Right lobe of liver (tissue), 4 donors: ENCODE data around the gene CR2.

Experiments used
- CTCF ChIP-seq, 4 donors: fragments of 200-600 bp in 3 of 4; fragments of 450-650 bp in 1 of 4; IDR thresholded peaks; one replicate each; pipeline versions ENCODE4 v1.5.1 to v1.8.0; 2016 to 2022; ENCODE audit warnings: antibody characterized with exemption in 4 of 4, mild to moderate bottlenecking in 2 of 4
- POLR2A ChIP-seq: fragments of 450-650 bp; IDR thresholded peaks from one replicate; pipeline ENCODE4 v1.6.1; 2017; ENCODE audit warnings: antibody characterized with exemption, mild to moderate bottlenecking
- donor health status: DM: no; HTN: no; CAD: no.
- donor health status: DM: no; HTN: no; CAD: no.
- donor health status: DM: no; HTN: yes; CAD: no.

- peak in 3 of 4 donors; percentile 5 to 25 (median 12) for TF ChIP-seq CTCF (IDR thresholded peaks at IDR 0.05)
- TF ChIP-seq POLR2A = no peak
Observed at GRCh38 chr1:207454046-207454964, at the start of gene CR2.
